Panc1 (cell line): Measurements from ENCODE around the gene MED13L. TPM values are rescaled to one million over a fixed set of nuclear protein-coding genes. Genes with fewer than 3 reads are reported as not detected.

ENCODE experiments used
- ATAC-seq: fragments of 200-7000 bp; cut with Tn5 transposase; 2 replicates; pipeline ENCODE4 v1.9.1; 2020; ENCODE audit warnings: mild to moderate bottlenecking, moderate library complexity
- BruUV-seq: library from RNA; stranded (reverse); fragments of 400-500 nt; replicated peaks from 2 replicates; lab custom pipeline; 2021; lab: Mats Ljungman, UMichigan
- CTCF ChIA-PET: fragments of 300-600 bp; sonication (Branson Sonifier 250); formaldehyde crosslinking; loops from one replicate; lab custom pipeline; 2022; ENCODE audit warnings: antibody characterized with exemption; lab: Charles Lee
- POLR2A ChIA-PET: fragments of 300-600 bp; sonication (Branson Sonifier 250); formaldehyde crosslinking; loops from one replicate; lab custom pipeline; 2022; ENCODE audit warnings: antibody characterized with exemption; lab: Charles Lee
- DNase-seq: peaks from one replicate; pipeline ENCODE4 v3.0.0-alpha.2; 2010; ENCODE audit warnings: low read depth, low spot score
- H3K27ac ChIP-seq: 2 replicates; pipeline ENCODE4 v1.5.1; 2011; ENCODE audit warnings: mild to moderate bottlenecking, low read length, inconsistent platforms
- H3K27me3 ChIP-seq: fragments of 200-500 bp; sonication (Bioruptor generic); 2 replicates; pipeline ENCODE4 v1.6.0; 2014; ENCODE audit warnings: low read length, inconsistent platforms; ENCODE audit not compliant: control insufficient read depth, insufficient read depth
- H3K36me3 ChIP-seq: fragments of 200-500 bp; sonication (Bioruptor generic); 2 replicates; pipeline ENCODE4 v1.5.1; 2014; ENCODE audit warnings: inconsistent platforms, mild to moderate bottlenecking, low read length, moderate library complexity; ENCODE audit not compliant: control insufficient read depth, insufficient read depth
- H3K4me1 ChIP-seq: 2 replicates; pipeline ENCODE4 v1.5.1; 2011; ENCODE audit warnings: inconsistent platforms, mild to moderate bottlenecking, low read length, moderate library complexity; ENCODE audit not compliant: control insufficient read depth, insufficient read depth
- H3K4me3 ChIP-seq, 2 experiments: 2 replicates each; pipeline ENCODE4 v1.5.1; 2011 to 2012; ENCODE audit warnings: low read depth in 2 of 2, low read length in 2 of 2, mild to moderate bottlenecking in 2 of 2, inconsistent platforms in 1 of 2, moderate library complexity in 1 of 2
- H3K9me3 ChIP-seq: fragments of 200-500 bp; sonication (Bioruptor generic); 2 replicates; pipeline ENCODE4 v1.5.1; 2014; ENCODE audit warnings: low read depth, mild to moderate bottlenecking, inconsistent platforms, low read length, moderate library complexity; ENCODE audit not compliant: control insufficient read depth, insufficient read depth
- CTCF ChIP-seq: fragments of 450-650 bp; IDR thresholded peaks from 2 replicates; pipeline ENCODE4 v1.5.1; 2017; ENCODE audit warnings: mild to moderate bottlenecking
- POLR2AphosphoS5 ChIP-seq: IDR thresholded peaks from 2 replicates; pipeline ENCODE4 v1.6.1; 2012; ENCODE audit warnings: mild to moderate bottlenecking, low read depth, low read length, moderate library complexity
- SIN3A ChIP-seq: IDR thresholded peaks from 2 replicates; pipeline ENCODE4 v1.6.1; 2012; ENCODE audit warnings: low read depth, mild to moderate bottlenecking, low read length, moderate library complexity, borderline replicate concordance; ENCODE audit not compliant: insufficient read depth
- TCF7L2 ChIP-seq: IDR thresholded peaks from 2 replicates; pipeline ENCODE4 v1.6.1; 2011; ENCODE audit warnings: mild to moderate bottlenecking, low read depth, low read length, inconsistent platforms
- in situ Hi-C: cut with HindIII; loops from 2 replicates; pipeline ENCODE4 v1.10.0; 2016; ENCODE audit warnings: low sequenced_read_pairs, low pct_unique_long_range_greater_than_20kb
- intact Hi-C: fragments of 100-400 bp; cut with micrococcal nuclease; formaldehyde crosslinking; loops from one replicate; pipeline ENCODE4 v1.10.0; 2022; ENCODE audit not compliant: unreplicated experiment
- total RNA-seq: library from RNA; stranded (reverse); gene quantifications from one replicate; pipeline ENCODE4 v1.2.1, GENCODE V29; 2021; ENCODE audit not compliant: unreplicated experiment
- TF ChIP-seq, protein P1 (sequence below), 2 experiments: IDR thresholded peaks; 2 replicates each; pipeline ENCODE4 v1.6.1; 2011 to 2012; ENCODE audit warnings: low read depth in 2 of 2, control low read depth in 1 of 2, low read length in 1 of 2, mild to moderate bottlenecking in 1 of 2, moderate library complexity in 1 of 2; ENCODE audit not compliant: insufficient read depth in 1 of 2

MED13L gene
- total RNA-seq, 1 experiment from 2014 or later = 170 TPM

GRCh38 chr12:116002890-116003536, 274.5 kb downstream of the MED13L start:
- ChIA-PET POLR2A (no interaction called here), CTCF (no interaction called here)
- ATAC-seq (no peak), DNase-seq (no peak)
- no peak for TF ChIP-seq TCF7L2
- TF ChIP-seq SIN3A = no peak
- TF ChIP-seq, protein P1, sequence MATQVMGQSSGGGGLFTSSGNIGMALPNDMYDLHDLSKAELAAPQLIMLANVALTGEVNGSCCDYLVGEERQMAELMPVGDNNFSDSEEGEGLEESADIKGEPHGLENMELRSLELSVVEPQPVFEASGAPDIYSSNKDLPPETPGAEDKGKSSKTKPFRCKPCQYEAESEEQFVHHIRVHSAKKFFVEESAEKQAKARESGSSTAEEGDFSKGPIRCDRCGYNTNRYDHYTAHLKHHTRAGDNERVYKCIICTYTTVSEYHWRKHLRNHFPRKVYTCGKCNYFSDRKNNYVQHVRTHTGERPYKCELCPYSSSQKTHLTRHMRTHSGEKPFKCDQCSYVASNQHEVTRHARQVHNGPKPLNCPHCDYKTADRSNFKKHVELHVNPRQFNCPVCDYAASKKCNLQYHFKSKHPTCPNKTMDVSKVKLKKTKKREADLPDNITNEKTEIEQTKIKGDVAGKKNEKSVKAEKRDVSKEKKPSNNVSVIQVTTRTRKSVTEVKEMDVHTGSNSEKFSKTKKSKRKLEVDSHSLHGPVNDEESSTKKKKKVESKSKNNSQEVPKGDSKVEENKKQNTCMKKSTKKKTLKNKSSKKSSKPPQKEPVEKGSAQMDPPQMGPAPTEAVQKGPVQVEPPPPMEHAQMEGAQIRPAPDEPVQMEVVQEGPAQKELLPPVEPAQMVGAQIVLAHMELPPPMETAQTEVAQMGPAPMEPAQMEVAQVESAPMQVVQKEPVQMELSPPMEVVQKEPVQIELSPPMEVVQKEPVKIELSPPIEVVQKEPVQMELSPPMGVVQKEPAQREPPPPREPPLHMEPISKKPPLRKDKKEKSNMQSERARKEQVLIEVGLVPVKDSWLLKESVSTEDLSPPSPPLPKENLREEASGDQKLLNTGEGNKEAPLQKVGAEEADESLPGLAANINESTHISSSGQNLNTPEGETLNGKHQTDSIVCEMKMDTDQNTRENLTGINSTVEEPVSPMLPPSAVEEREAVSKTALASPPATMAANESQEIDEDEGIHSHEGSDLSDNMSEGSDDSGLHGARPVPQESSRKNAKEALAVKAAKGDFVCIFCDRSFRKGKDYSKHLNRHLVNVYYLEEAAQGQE (IDR thresholded peaks at IDR 0.05; ENCODE audit: insufficient read depth in 1 of 2, low read depth in 2 of 2, low read length in 1 of 2) = no peak
- no peak for TF ChIP-seq POLR2AphosphoS5
- no peak for TF ChIP-seq CTCF
- Histone ChIP-seq H3K9me3 (no peaks in the 10 kb centered on the region), H3K4me1 (peaks cover 18% of the 10 kb centered on the region), H3K36me3 (peaks cover 30% of the 10 kb centered on the region), H3K27me3 (no peaks in the 10 kb centered on the region), H3K4me3 (no peak overlapping the region), H3K27ac (no peak overlapping the region)
- no TSS peak for BruUV-seq
- intact Hi-C loops = loop anchor here (10.0 kb wide), 1 partner anchor 272 kb away; the partner anchor contains the start of gene MED13L
- in situ Hi-C loops = no loop called here

- POLR2A ChIA-PET = no interaction called here
- BruUV-seq = no TSS peak
- peaks cover 21% of the 10 kb centered on the region for H3K36me3 ChIP-seq
- in situ Hi-C loops = no loop called here
- H3K27ac ChIP-seq = no peak overlapping the region
- no peaks in the 10 kb centered on the region for H3K9me3 ChIP-seq
- peaks cover 21% of the 10 kb centered on the region for H3K4me1 ChIP-seq
- intact Hi-C loops = loop anchor here (10.0 kb wide), 1 partner anchor 275 kb away; the partner anchor contains the start of gene MED13L
- 0 out of 2 replicates have a peak, but pooled peaks have one; percentile 28 for ATAC-seq
- H3K27me3 ChIP-seq = no peaks in the 10 kb centered on the region
- no peak for DNase-seq
- TF ChIP-seq TCF7L2 = no peak
- H3K4me3 ChIP-seq = no peak overlapping the region
- CTCF ChIA-PET = no interaction called here
Measured at GRCh38 chr12:116000252-116000651, 277.2 kb downstream of the MED13L start.

- in situ Hi-C loops (no loop called here), intact Hi-C loops (no loop called here)
- BruUV-seq = no TSS peak
- ATAC-seq (no peak), DNase-seq (no peak)
- H3K27me3 ChIP-seq = no peaks in the 10 kb centered on the region
- CTCF ChIA-PET = interaction anchor here (0.6 to 0.7 kb wide), 2 partner anchors 138 to 1917 kb away, joined by 4 read pairs; no protein-coding TSS in a partner anchor
- H3K36me3 ChIP-seq = peaks cover 20% of the 10 kb centered on the region
- H3K4me1 ChIP-seq = peaks cover 21% of the 10 kb centered on the region
- no peaks in the 10 kb centered on the region for H3K9me3 ChIP-seq
- POLR2A ChIA-PET = interaction anchor here (0.7 kb wide), 1 partner anchor 56 kb away, joined by 6 read pairs; no protein-coding TSS in a partner anchor
- no peak overlapping the region for H3K4me3 ChIP-seq
- no peak overlapping the region for H3K27ac ChIP-seq
- TF ChIP-seq POLR2AphosphoS5 = no peak
- no peak for TF ChIP-seq SIN3A
- TF ChIP-seq CTCF = no peak
- TF ChIP-seq TCF7L2 = no peak
- TF ChIP-seq, protein P1 (IDR thresholded peaks at IDR 0.05; ENCODE audit: insufficient read depth in 1 of 2, low read depth in 2 of 2, low read length in 1 of 2) = no peak
Measured at GRCh38 chr12:115999582-115999981, 277.9 kb downstream of the MED13L start.
